GM12892 (cell line): ENCODE data around the gene OR8G1.

Source experiments
- POLR2A ChIP-seq: IDR thresholded peaks from 2 replicates; pipeline ENCODE4 v1.6.1; 2011; ENCODE audit warnings: low read depth, low read length, control low read depth
- POLR2AphosphoS5 ChIP-seq: IDR thresholded peaks from 2 replicates; pipeline ENCODE4 v1.6.1; 2011; ENCODE audit warnings: low read depth, low read length, control low read depth
- TAF1 ChIP-seq: IDR thresholded peaks from 2 replicates; pipeline ENCODE4 v1.6.1; 2011; ENCODE audit warnings: low read depth, mild to moderate bottlenecking, control low read depth, low read length, borderline replicate concordance

GRCh38 chr11:124209824-124210357 lies 31.0 kb upstream of the OR8G1 start:
- no peak for TF ChIP-seq POLR2A
- TF ChIP-seq POLR2AphosphoS5, result no peak
- no peak for TF ChIP-seq TAF1
